Measurements from ENCODE around the gene ALDH4A1.

Gene ALDH4A1

DNA sequence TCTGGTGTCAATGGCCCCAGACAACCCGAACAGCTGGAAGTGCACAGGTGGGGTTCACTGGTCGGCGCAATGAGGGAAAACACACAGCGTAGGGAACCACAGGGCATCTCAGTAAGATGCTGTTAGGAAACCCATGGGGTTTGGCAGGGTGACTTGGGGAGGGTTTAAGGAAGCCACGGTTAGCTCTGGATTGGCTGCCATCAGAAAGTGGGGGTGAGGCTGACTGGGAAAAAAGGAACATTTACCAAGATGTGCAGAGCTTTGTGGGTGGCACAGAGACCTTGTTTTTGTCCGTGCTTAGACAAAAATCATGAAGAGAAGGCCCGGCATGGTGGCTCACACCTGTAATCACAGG is 11.0 kb downstream of the ALDH4A1 start:
- TF ChIP-seq, protein P1, sequence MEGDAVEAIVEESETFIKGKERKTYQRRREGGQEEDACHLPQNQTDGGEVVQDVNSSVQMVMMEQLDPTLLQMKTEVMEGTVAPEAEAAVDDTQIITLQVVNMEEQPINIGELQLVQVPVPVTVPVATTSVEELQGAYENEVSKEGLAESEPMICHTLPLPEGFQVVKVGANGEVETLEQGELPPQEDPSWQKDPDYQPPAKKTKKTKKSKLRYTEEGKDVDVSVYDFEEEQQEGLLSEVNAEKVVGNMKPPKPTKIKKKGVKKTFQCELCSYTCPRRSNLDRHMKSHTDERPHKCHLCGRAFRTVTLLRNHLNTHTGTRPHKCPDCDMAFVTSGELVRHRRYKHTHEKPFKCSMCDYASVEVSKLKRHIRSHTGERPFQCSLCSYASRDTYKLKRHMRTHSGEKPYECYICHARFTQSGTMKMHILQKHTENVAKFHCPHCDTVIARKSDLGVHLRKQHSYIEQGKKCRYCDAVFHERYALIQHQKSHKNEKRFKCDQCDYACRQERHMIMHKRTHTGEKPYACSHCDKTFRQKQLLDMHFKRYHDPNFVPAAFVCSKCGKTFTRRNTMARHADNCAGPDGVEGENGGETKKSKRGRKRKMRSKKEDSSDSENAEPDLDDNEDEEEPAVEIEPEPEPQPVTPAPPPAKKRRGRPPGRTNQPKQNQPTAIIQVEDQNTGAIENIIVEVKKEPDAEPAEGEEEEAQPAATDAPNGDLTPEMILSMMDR (IDR thresholded peaks at IDR 0.05; ENCODE audit: low read depth, low read length): no peak
- no peak overlapping the region for H3K4me3 ChIP-seq (ENCODE audit: low read depth, low read length)
- in situ Hi-C loops (cut with HindIII; ENCODE audit: low sequenced_read_pairs): no loop called here
- DNase-seq (ENCODE audit: low read depth, low spot score): no peak

DNA sequence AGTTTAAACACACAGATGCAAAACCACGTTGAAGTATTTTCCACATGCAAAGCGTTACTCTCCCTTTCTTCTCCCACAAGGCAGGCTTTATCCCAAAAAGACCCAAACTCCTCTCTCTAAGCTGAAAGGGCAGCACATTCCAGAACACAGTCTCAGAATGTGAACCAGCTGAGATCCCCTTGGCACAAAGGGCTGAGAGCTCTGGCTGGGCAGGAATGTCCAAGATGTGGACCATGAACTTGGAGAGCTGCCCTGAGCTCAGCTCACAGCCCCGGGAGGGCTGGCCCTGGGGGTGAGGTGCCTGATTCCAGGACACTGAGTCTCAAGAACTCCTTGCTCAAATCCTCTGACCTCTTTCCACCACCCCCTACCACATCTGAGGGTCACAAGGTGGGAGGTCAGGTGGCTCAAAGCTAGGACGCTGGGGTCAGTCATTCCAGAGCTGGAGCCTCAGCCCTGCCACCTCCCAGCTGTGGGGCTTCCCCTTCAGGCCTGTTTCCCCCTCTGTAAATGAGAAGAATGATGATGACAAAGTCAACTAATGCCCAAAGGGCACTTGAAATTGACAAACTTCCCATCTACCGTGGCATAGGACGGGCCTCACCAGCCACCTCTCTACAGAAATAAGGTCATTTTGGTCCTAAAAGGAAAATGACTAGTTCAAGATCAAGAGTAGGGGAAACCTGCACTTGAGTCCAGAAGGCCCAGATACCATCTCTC is 11.5 kb downstream of the ALDH4A1 start:
- in situ Hi-C loops (cut with HindIII; ENCODE audit: low sequenced_read_pairs): no loop called here
- peak; percentile 57 for DNase-seq (ENCODE audit: low read depth, low spot score)
- TF ChIP-seq, protein P1 (IDR thresholded peaks at IDR 0.05; ENCODE audit: low read depth, low read length): no peak
- no peak overlapping the region for H3K4me3 ChIP-seq (ENCODE audit: low read depth, low read length)

DNA sequence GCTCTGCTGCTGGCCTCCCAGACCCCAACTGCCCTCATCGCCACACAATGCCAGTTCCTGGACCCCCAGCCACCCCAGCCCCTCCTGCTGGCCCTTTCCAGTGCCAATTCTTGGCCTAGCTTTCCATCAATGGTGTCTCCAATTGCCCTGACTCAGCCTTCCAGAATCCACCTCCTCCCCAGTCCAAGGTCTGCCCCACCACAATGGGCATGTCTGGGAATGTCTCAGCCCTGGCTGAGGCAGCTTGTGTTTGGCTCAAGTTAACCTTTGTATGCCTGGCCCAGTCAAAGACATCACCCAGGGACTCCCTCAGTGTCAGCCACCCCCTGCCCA is 16.4 kb downstream of the ALDH4A1 start:
- TF ChIP-seq, protein P1 (IDR thresholded peaks at IDR 0.05; ENCODE audit: low read depth, low read length): no peak
- H3K4me3 ChIP-seq (ENCODE audit: low read depth, low read length): no peak overlapping the region
- in situ Hi-C loops (cut with HindIII; ENCODE audit: low sequenced_read_pairs): no loop called here
- peak; percentile 72 for DNase-seq (ENCODE audit: low read depth, low spot score)

DNA sequence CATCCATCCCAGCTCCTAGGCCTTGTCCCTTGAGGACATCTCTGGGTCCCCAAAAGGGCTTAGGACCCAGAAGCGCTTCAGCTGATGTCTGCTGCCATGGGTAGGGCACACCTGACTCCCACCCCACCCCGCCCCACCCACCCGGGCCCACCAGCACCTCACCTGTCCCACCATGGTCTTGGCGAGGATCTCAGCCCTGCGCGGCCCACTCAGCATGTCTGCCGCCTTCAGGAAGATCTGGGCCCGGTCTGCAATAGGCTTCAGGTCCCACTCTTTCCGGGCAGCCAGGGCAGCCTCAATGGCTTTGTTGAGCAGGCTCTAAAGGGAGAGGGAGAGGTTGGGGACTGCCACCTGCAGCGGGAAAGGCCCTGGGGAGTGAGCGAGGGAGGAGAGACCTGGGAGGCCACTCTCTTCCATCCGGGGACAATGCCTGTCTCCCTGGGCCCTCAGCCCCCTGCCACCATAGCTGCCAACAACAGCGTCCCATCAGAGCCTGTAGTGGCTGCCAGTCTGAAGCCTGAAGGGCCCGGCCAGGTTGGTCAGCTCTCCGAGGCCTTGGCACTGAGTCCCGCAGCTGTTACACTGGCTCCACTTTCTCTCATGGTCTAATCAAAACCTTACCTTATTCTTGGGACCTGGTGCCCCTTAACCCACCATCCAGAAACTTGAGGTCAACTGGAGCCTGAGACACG is 16.9 kb downstream of the ALDH4A1 start:
- TF ChIP-seq, protein P1 (IDR thresholded peaks at IDR 0.05; ENCODE audit: low read depth, low read length): no peak
- in situ Hi-C loops (cut with HindIII; ENCODE audit: low sequenced_read_pairs): no loop called here
- DNase-seq (ENCODE audit: low read depth, low spot score): no peak
- H3K4me3 ChIP-seq (ENCODE audit: low read depth, low read length): no peak overlapping the region

DNA sequence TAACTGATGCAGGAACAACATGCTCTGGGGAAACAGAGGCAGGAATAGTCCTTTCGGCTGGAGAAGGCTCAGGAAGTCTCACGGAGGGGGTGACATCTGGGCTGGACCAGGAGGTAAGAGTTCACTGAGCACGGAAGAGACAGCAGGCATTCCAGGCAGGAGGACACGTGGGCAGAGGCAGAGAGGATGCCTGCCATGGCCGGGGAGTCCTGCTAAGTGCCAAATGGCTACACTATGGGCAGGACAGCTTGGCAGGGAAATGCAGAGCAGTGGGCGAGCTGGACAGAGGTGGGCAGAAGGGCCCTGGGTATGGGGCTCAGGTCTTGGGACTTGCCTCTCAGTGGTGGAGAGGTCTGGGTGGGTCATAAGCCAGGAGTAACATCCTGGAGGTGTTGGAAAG is 17.6 kb downstream of the ALDH4A1 start:
- no peak for DNase-seq (ENCODE audit: low read depth, low spot score)
- TF ChIP-seq, protein P1 (IDR thresholded peaks at IDR 0.05; ENCODE audit: low read depth, low read length): no peak
- no peak overlapping the region for H3K4me3 ChIP-seq (ENCODE audit: low read depth, low read length)
- in situ Hi-C loops (cut with HindIII; ENCODE audit: low sequenced_read_pairs): no loop called here

DNA sequence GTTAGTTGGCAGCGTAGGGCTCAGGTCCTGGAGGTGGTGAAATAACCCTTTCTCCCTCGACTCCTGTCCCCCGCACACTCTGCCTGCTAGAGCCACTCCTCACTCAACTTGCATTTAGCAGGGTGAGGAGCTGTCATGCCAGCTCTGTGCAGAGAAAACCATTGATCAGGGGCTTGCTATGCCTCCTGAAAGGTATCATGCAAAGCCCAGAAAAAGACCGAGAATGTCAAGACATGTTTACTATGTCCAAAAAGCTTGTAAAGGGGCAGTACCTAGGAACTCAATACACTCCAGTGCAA is 18.0 kb downstream of the ALDH4A1 start:
- TF ChIP-seq, protein P1 (IDR thresholded peaks at IDR 0.05; ENCODE audit: low read depth, low read length): no peak
- no peak overlapping the region for H3K4me3 ChIP-seq (ENCODE audit: low read depth, low read length)
- no peak for DNase-seq (ENCODE audit: low read depth, low spot score)
- in situ Hi-C loops (cut with HindIII; ENCODE audit: low sequenced_read_pairs): no loop called here

All from astrocyte of the spinal cord (primary cell).